ENCODE measurements around the gene RPL3.

RPL3 gene

DNA sequence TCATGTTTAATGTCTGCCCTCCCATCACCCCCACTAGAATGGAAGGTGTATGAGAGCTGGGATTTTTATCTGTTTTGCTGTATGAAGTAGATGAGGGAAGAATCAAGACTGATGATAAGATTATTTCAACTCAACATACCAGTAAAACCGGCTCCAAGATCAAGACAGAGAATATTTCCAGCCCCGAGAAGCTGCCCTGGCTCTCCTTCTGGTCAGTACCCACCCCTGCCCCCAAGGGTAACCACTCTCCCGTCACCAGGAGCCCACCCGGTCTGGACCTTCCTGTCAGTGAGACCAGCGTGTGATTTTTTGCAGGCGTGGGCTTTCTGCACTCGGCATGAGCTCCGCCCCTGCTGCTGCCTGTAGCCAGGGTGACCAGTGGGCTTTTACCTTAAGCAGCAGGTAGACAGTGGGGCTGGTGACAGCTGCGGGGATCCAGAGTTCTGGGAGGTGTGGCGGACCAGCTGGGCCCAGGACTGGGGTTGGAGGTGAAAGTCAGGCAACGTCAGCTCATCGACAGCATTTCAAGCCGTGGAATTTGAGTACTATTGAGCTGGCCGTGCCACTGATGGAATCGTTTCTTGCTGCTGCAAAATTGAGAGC is 25.6 kb downstream of the RPL3 start:
- no peak for ATAC-seq (ENCODE audit: low read depth)
- Mint-ChIP-seq H3K9me3 (no peaks in the 10 kb centered on the region), H3K4me1 (peaks cover 5% of the 10 kb centered on the region), H3K27me3 (peaks cover 5% of the 10 kb centered on the region), H3K4me3 (no peak overlapping the region), H3K27ac (no peak overlapping the region), H3K36me3 (no peaks in the 10 kb centered on the region)
- DNase-seq (ENCODE audit: low spot score in 2 of 2) = no peak

- H3K4me3 Mint-ChIP-seq = no peak overlapping the region
- ATAC-seq (ENCODE audit: low read depth) = no peak
- H3K9me3 Mint-ChIP-seq = no peaks in the 10 kb centered on the region
- H3K4me1 Mint-ChIP-seq = peaks cover 4% of the 10 kb centered on the region
- H3K27me3 Mint-ChIP-seq = peaks cover 5% of the 10 kb centered on the region
- H3K36me3 Mint-ChIP-seq = no peaks in the 10 kb centered on the region
- no peak for DNase-seq (ENCODE audit: low spot score in 2 of 2)
- no peak overlapping the region for H3K27ac Mint-ChIP-seq
Measured at GRCh38 chr22:39292561-39293074, 26.8 kb downstream of the RPL3 start.

GRCh38 chr22:39292031-39292462 is 27.4 kb downstream of the RPL3 start:
- Mint-ChIP-seq H3K27ac (no peak overlapping the region), H3K9me3 (no peaks in the 10 kb centered on the region)

GRCh38 chr22:39291523-39291922 is 27.9 kb downstream of the RPL3 start:
- ATAC-seq (ENCODE audit: low read depth) (no peak), DNase-seq (ENCODE audit: low spot score in 2 of 2) (no peak)
- no peaks in the 10 kb centered on the region for H3K9me3 Mint-ChIP-seq
- no peak overlapping the region for H3K27ac Mint-ChIP-seq
- peaks cover 5% of the 10 kb centered on the region for H3K27me3 Mint-ChIP-seq
- H3K36me3 Mint-ChIP-seq = no peaks in the 10 kb centered on the region
- H3K4me3 Mint-ChIP-seq = no peak overlapping the region
- peaks cover 13% of the 10 kb centered on the region for H3K4me1 Mint-ChIP-seq

More at GRCh38 chr22:39292031-39292462, 27.4 kb downstream of the RPL3 start:
- Mint-ChIP-seq H3K36me3 (no peaks in the 10 kb centered on the region), H3K4me1 (peaks cover 9% of the 10 kb centered on the region), H3K4me3 (no peak overlapping the region), H3K27me3 (peaks cover 5% of the 10 kb centered on the region)
- ATAC-seq (ENCODE audit: low read depth) (no peak), DNase-seq (ENCODE audit: low spot score in 2 of 2) (no peak)

DNA sequence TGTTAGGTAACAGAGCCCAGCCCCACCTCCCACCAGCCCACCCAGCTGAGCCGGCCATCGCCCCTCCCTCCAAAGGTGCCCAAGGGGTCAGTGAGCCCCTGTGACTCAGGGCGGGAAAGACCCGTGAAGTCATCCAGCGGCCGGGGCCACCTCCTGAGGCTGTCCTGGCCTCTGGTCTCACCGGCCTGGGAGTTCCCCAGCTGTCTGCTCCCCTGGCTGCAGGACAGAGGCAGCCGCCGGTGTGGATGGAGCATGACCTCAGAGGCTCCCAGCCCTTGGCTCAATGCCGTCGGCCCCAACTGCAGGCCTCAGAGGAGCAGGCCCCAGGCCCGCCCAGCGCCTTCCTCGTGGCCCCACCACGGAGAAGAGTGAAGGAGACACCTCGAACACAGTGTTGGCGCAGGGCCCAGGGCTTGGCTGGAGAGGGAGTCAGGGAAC is 28.7 kb downstream of the RPL3 start:
- no peak for DNase-seq (ENCODE audit: low spot score in 2 of 2)
- peaks cover 2% of the 10 kb centered on the region for H3K36me3 Mint-ChIP-seq
- no peak for ATAC-seq (ENCODE audit: low read depth)
- peaks cover 5% of the 10 kb centered on the region for H3K27me3 Mint-ChIP-seq
- H3K27ac Mint-ChIP-seq = no peak overlapping the region
- H3K4me1 Mint-ChIP-seq = peaks cover 11% of the 10 kb centered on the region
- no peak overlapping the region for H3K4me3 Mint-ChIP-seq
- no peaks in the 10 kb centered on the region for H3K9me3 Mint-ChIP-seq

DNA sequence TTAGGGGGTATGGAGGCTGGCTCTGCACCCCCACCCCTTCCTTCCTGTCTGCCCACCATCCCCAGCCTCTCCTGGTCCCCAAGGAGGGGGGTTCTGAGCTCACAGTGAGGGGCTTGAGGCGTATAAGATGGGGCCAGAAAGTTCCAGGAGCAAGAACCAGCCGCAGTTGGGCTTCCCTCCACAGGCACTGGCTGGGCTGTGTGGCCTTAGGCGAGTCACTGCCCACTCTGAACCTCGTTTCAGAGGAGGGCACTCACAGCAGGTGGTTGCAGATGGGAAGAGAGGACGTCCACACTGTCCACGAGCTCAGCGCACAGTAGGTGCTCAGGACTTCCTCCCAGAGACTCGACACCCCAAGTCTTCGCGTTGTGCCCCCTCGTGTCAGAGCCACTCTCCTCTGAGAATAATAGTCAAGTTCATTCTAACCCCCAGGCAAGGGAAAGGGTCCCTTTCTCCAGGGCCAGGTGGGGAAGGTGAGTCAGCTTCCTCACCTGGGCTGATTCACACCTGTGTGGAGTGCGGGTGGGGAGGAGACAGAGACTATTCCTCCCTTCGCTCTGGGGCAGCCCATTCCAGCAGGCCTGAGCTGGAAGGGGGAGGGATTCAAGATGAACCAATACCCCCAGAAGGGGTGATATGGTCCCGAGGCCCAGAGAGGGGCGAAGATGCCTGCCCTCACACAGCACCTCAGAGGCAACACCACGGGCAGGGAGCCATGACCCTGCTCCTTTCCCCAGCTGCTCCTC is 29.3 kb downstream of the RPL3 start:
- DNase-seq (ENCODE audit: low spot score in 2 of 2) = no peak
- Mint-ChIP-seq H3K4me1 (peaks cover 11% of the 10 kb centered on the region), H3K4me3 (no peak overlapping the region), H3K36me3 (peaks cover 2% of the 10 kb centered on the region), H3K27ac (no peak overlapping the region), H3K9me3 (peaks cover under 1% of the 10 kb centered on the region), H3K27me3 (peaks cover 5% of the 10 kb centered on the region)
- no peak for ATAC-seq (ENCODE audit: low read depth)

- Mint-ChIP-seq H3K9me3 (peaks cover 2% of the 10 kb centered on the region), H3K27ac (no peak overlapping the region), H3K4me1 (peaks cover 11% of the 10 kb centered on the region), H3K27me3 (peaks cover 5% of the 10 kb centered on the region), H3K36me3 (peaks cover 2% of the 10 kb centered on the region), H3K4me3 (no peak overlapping the region)
- ATAC-seq (ENCODE audit: low read depth) (no peak), DNase-seq (ENCODE audit: low spot score in 2 of 2) (no peak)
Measured at GRCh38 chr22:39289533-39289932, 29.9 kb downstream of the RPL3 start.

DNA sequence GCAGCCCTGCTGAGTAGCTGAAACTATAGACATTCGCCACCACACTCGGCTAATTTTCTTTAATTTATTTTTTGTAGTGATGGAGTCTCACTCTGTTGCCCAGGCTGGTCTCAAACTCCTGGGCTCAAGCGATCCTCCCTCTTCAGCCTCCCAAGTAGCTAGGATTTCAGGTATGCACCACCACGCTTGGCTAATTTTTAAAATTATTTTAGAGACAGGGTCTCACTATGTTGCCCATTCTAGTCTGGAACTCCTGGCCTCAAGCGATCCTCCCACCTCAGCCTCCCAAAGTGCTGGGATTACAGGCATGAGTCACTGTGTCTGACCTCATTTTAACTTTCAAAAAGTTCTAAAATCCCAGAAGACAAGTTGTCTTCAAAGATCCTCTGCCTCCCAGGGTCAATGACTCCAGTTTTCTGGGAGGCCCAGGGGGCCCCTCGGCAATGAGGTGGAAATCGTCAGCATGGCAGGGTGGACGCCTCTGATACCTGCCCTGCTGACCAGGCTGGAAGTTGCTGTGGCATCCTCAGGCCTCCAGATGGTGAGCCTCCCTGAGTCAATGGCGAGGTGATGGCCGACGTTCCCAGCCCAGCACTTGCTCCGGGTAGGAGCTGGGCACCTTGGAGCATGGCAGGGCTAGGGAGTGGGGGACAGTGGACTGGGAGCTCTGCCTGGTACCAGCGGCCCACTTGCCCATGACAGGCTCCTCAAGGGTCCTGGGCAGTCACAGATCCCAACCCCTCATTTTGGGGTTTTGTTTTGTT is 31.1 kb downstream of the RPL3 start:
- peaks cover 2% of the 10 kb centered on the region for H3K36me3 Mint-ChIP-seq

GRCh38 chr22:39287076-39287725 is 32.2 kb downstream of the RPL3 start:
- H3K27ac Mint-ChIP-seq = peak overlapping the region; percentile 66
- peak; percentile 99 for ATAC-seq (ENCODE audit: low read depth)
- H3K4me3 Mint-ChIP-seq = peak overlapping the region; percentile 35

More for the DNA sequence above, 31.1 kb downstream of the RPL3 start:
- DNase-seq (ENCODE audit: low spot score in 2 of 2) (no peak), ATAC-seq (ENCODE audit: low read depth) (no peak)
- Mint-ChIP-seq H3K27me3 (peaks cover 4% of the 10 kb centered on the region), H3K9me3 (peaks cover 2% of the 10 kb centered on the region), H3K4me1 (peaks cover 11% of the 10 kb centered on the region), H3K27ac (no peak overlapping the region), H3K4me3 (no peak overlapping the region)

GRCh38 chr22:39284983-39285382 is 34.4 kb downstream of the RPL3 start:
- H3K4me1 Mint-ChIP-seq = peaks cover 11% of the 10 kb centered on the region
- peaks cover 2% of the 10 kb centered on the region for H3K9me3 Mint-ChIP-seq

More at GRCh38 chr22:39287076-39287725, 32.2 kb downstream of the RPL3 start:
- Mint-ChIP-seq H3K9me3 (peaks cover 2% of the 10 kb centered on the region), H3K27me3 (peaks cover 3% of the 10 kb centered on the region), H3K4me1 (peaks cover 11% of the 10 kb centered on the region), H3K36me3 (peaks cover 2% of the 10 kb centered on the region)
- DNase-seq (ENCODE audit: low spot score in 2 of 2) = peak in 1 of 2 donors; percentile 53

GRCh38 chr22:39284142-39284980 is 35.1 kb downstream of the RPL3 start:
- peaks cover 11% of the 10 kb centered on the region for H3K4me1 Mint-ChIP-seq
- H3K36me3 Mint-ChIP-seq = peaks cover 2% of the 10 kb centered on the region
- DNase-seq (ENCODE audit: low spot score in 2 of 2) = no peak
- peaks cover 2% of the 10 kb centered on the region for H3K9me3 Mint-ChIP-seq
- H3K27ac Mint-ChIP-seq = no peak overlapping the region
- peaks cover 6% of the 10 kb centered on the region for H3K27me3 Mint-ChIP-seq
- no peak overlapping the region for H3K4me3 Mint-ChIP-seq
- ATAC-seq (ENCODE audit: low read depth) = no peak

More at GRCh38 chr22:39284983-39285382, 34.4 kb downstream of the RPL3 start:
- H3K36me3 Mint-ChIP-seq = peaks cover 2% of the 10 kb centered on the region
- H3K4me3 Mint-ChIP-seq = no peak overlapping the region
- H3K27me3 Mint-ChIP-seq = peaks cover 6% of the 10 kb centered on the region
- DNase-seq (ENCODE audit: low spot score in 2 of 2) (no peak), ATAC-seq (ENCODE audit: low read depth) (no peak)
- no peak overlapping the region for H3K27ac Mint-ChIP-seq

DNA sequence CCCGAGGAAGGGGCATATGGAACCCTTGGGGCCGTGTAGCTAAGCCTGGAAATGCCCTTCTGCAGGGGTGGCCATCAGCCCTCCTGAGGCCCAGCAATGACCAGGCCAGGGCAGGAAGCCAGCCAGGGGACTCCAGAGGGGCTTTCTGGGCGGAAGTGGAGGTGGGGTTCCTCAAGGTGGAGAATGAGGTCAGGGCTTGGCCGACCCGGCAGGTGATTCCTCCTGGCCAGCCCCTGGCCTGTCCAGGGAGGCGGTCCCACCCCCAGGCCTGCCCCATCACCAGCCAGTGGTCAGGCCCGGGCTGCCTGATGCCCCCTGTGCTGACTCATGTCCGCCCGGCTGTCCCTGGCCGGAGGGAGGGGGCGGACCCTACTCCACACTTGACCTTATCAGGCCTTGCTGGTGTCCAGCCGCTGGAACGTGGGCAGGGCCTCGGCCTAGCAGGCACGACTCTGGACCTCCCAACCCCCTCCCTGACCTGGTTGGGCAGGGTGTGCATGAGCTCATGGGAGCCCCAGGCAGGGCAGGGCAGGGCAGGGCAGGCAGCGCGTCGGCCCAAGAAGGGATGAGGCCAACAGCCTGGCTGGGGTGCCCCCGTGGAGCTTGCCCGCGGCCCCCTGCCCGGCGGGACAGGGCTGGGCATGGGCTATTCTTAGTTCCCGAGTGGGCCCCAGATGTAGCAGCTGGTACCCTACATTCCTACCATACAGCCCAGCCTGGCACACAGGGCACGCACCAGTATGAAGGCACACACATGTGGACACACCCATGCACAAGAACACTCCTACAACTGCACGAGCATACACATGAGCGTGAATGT is 35.9 kb downstream of the RPL3 start:
- H3K4me3 Mint-ChIP-seq = no peak overlapping the region
- H3K9me3 Mint-ChIP-seq = peaks cover 2% of the 10 kb centered on the region
- H3K36me3 Mint-ChIP-seq = peaks cover 2% of the 10 kb centered on the region
- H3K27ac Mint-ChIP-seq = no peak overlapping the region
- peaks cover 11% of the 10 kb centered on the region for H3K4me1 Mint-ChIP-seq
- no peak for DNase-seq (ENCODE audit: low spot score in 2 of 2)
- no peak for ATAC-seq (ENCODE audit: low read depth)
- peaks cover 6% of the 10 kb centered on the region for H3K27me3 Mint-ChIP-seq
